ENCODE data around the gene CSN2. TPM values are rescaled to one million over a fixed set of nuclear protein-coding genes. Genes with fewer than 3 reads are reported as not detected.

The CSN2 gene
- total RNA-seq, 1 donor from 2014 or later: not detected

- TF ChIP-seq CTCF (IDR thresholded peaks at IDR 0.05): no peak
- Histone ChIP-seq H3K27me3 (no peaks in the 10 kb centered on the region), H3K4me3 (no peak overlapping the region), H3K4me1 (no peaks in the 10 kb centered on the region), H3K36me3 (no peaks in the 10 kb centered on the region), H3K9me3 (no peaks in the 10 kb centered on the region), H3K27ac (no peak overlapping the region)
- DNase-seq (ENCODE audit: low spot score in 2 of 2): no peak
- intact Hi-C loops (cut with DNase I): no loop called here
Observed at GRCh38 chr4:69994782-69995181, 29.3 kb upstream of the CSN2 start.

GRCh38 chr4:69991016-69991415 is 25.5 kb upstream of the CSN2 start:
- Histone ChIP-seq H3K4me1 (no peaks in the 10 kb centered on the region), H3K27me3 (no peaks in the 10 kb centered on the region), H3K4me3 (no peak overlapping the region), H3K9me3 (no peaks in the 10 kb centered on the region), H3K36me3 (no peaks in the 10 kb centered on the region), H3K27ac (no peak overlapping the region)
- TF ChIP-seq CTCF (IDR thresholded peaks at IDR 0.05): no peak
- intact Hi-C loops (cut with DNase I): no loop called here
- DNase-seq (ENCODE audit: low spot score in 2 of 2): no peak

GRCh38 chr4:69986663-69987062 is 21.1 kb upstream of the CSN2 start:
- Histone ChIP-seq H3K9me3 (no peaks in the 10 kb centered on the region), H3K36me3 (no peaks in the 10 kb centered on the region), H3K4me3 (no peak overlapping the region), H3K27ac (no peak overlapping the region), H3K27me3 (no peaks in the 10 kb centered on the region), H3K4me1 (no peaks in the 10 kb centered on the region)
- no peak for TF ChIP-seq CTCF (IDR thresholded peaks at IDR 0.05)
- no peak for DNase-seq (ENCODE audit: low spot score in 2 of 2)
- intact Hi-C loops (cut with DNase I): no loop called here

- DNase-seq (ENCODE audit: low spot score in 2 of 2): no peak
- Histone ChIP-seq H3K4me1 (no peaks in the 10 kb centered on the region), H3K9me3 (no peaks in the 10 kb centered on the region), H3K27me3 (no peaks in the 10 kb centered on the region), H3K4me3 (no peak overlapping the region), H3K36me3 (no peaks in the 10 kb centered on the region), H3K27ac (no peak overlapping the region)
- no peak for TF ChIP-seq CTCF (IDR thresholded peaks at IDR 0.05)
- intact Hi-C loops (cut with DNase I): no loop called here
Observed at GRCh38 chr4:69984030-69984443, 18.5 kb upstream of the CSN2 start.

GRCh38 chr4:69977582-69977981 is 12.1 kb upstream of the CSN2 start:
- no peaks in the 10 kb centered on the region for H3K36me3 ChIP-seq
- no peaks in the 10 kb centered on the region for H3K4me1 ChIP-seq
- no peak for DNase-seq (ENCODE audit: low spot score in 2 of 2)
- intact Hi-C loops (cut with DNase I): no loop called here
- no peaks in the 10 kb centered on the region for H3K27me3 ChIP-seq
- no peaks in the 10 kb centered on the region for H3K9me3 ChIP-seq
- no peak overlapping the region for H3K27ac ChIP-seq
- H3K4me3 ChIP-seq: no peak overlapping the region
- no peak for TF ChIP-seq CTCF (IDR thresholded peaks at IDR 0.05)

- Histone ChIP-seq H3K9me3 (no peaks in the 10 kb centered on the region), H3K4me1 (no peaks in the 10 kb centered on the region), H3K4me3 (no peak overlapping the region), H3K36me3 (no peaks in the 10 kb centered on the region), H3K27ac (no peak overlapping the region), H3K27me3 (no peaks in the 10 kb centered on the region)
- TF ChIP-seq CTCF (IDR thresholded peaks at IDR 0.05): no peak
- intact Hi-C loops (cut with DNase I): no loop called here
- no peak for DNase-seq (ENCODE audit: low spot score in 2 of 2)
Observed at GRCh38 chr4:69974631-69975030, 9.1 kb upstream of the CSN2 start.
